Endometrial microvascular endothelial cells (primary cell): ENCODE results near the gene SIK3. TPM values are rescaled to one million over a fixed set of nuclear protein-coding genes. Genes with fewer than 3 reads are reported as not detected.

ENCODE experiments used
- in situ Hi-C: cut with HindIII; loops from 2 replicates; pipeline ENCODE4 v1.10.0; 2017; ENCODE audit warnings: low sequenced_read_pairs, low pct_unique_long_range_greater_than_20kb; ENCODE audit errors: inconsistent ontology term
- total RNA-seq: library from RNA; depleted of rRNA; stranded (reverse); fragments of >200 nt; gene quantifications from one replicate; pipeline ENCODE4 v1.2.3, GENCODE V29; 2015; ENCODE audit errors: inconsistent ontology term

The SIK3 gene
- total RNA-seq, 1 donor from 2014 or later = 7.9 TPM

- in situ Hi-C loops = no loop called here
Observed at GRCh38 chr11:116989184-116989583, 109.0 kb downstream of the SIK3 start.

- in situ Hi-C loops = no loop called here
Observed at GRCh38 chr11:116986521-116987105, 111.6 kb downstream of the SIK3 start.

GRCh38 chr11:116984589-116984988, 113.6 kb downstream of the SIK3 start:
- in situ Hi-C loops = no loop called here

GRCh38 chr11:116984186-116984585, 114.0 kb downstream of the SIK3 start:
- in situ Hi-C loops = no loop called here

GRCh38 chr11:116981266-116981885, 116.9 kb downstream of the SIK3 start:
- in situ Hi-C loops = no loop called here

- in situ Hi-C loops = no loop called here
Observed at GRCh38 chr11:116980136-116980793, 118.0 kb downstream of the SIK3 start.

- in situ Hi-C loops = no loop called here
Observed at GRCh38 chr11:116976941-116977570, 121.2 kb downstream of the SIK3 start.

- in situ Hi-C loops = no loop called here
Observed at GRCh38 chr11:116975661-116976060, 122.6 kb downstream of the SIK3 start.

GRCh38 chr11:116973270-116973669, 125.0 kb downstream of the SIK3 start:
- in situ Hi-C loops = no loop called here

- in situ Hi-C loops = no loop called here
Observed at GRCh38 chr11:116972691-116973090, 125.5 kb downstream of the SIK3 start.

GRCh38 chr11:116970485-116971292, 127.5 kb downstream of the SIK3 start:
- in situ Hi-C loops = no loop called here

- in situ Hi-C loops = no loop called here
Observed at GRCh38 chr11:116969694-116970093, 128.5 kb downstream of the SIK3 start.

GRCh38 chr11:116964269-116964668, 134.0 kb downstream of the SIK3 start:
- in situ Hi-C loops = no loop called here

- in situ Hi-C loops = no loop called here
Observed at GRCh38 chr11:116963813-116964212, 134.4 kb downstream of the SIK3 start.

- in situ Hi-C loops = no loop called here
Observed at GRCh38 chr11:116962108-116962507, 136.1 kb downstream of the SIK3 start.

- in situ Hi-C loops = no loop called here
Observed at GRCh38 chr11:116960930-116961329, 137.3 kb downstream of the SIK3 start.

GRCh38 chr11:116958246-116958645, 140.0 kb downstream of the SIK3 start:
- in situ Hi-C loops = no loop called here

- in situ Hi-C loops = no loop called here
Observed at GRCh38 chr11:116955949-116956348, 142.3 kb downstream of the SIK3 start.

GRCh38 chr11:116955548-116955947, 142.7 kb downstream of the SIK3 start:
- in situ Hi-C loops = no loop called here
